Measurements from ENCODE around the gene SOX13. TPM values are rescaled to one million over a fixed set of nuclear protein-coding genes. Genes with fewer than 3 reads are reported as not detected.
"Not testable (repeated sequence)": the region's sequence is repeated elsewhere in the genome, so short reads cannot be mapped to it uniquely, and the experiment has no call there.

Gene SOX13
- total RNA-seq, 4 donors from 2014 or later: 15.7 to 139 (median 37.9) TPM

DNA sequence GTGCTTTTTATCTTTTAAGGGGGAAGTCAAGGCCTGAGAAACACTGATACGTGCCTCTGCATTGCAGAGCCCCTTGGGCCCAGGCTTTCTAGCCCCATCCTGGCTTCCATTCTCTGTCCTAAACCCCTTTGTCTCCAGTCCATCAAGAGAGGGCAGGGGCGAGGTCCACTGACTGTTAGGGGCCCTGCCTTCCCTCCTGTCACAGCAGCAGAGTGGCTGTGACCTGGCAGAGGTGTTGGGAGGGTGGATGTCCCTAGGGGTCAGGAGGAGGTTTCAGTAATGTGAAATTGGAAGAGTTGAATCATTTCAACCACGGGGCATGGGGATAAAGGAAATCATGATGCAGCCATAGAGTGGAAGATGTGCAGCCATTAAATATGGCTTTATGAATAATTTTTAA lies 24.0 kb downstream of the SOX13 start:
- H3K27ac ChIP-seq: peak overlapping the region in 1 of 2 donors; percentile 30
- no peaks in the 10 kb centered on the region for H3K9me3 ChIP-seq
- no peaks in the 10 kb centered on the region for H3K36me3 ChIP-seq
- intact Hi-C loops (cut with DNase I; ENCODE audit: low total_unique reads): no loop called here
- H3K4me1 ChIP-seq: peaks cover 11 to 24% of the 10 kb centered on the region in 2 donors
- H3K4me3 ChIP-seq: no peak overlapping the region
- DNase-seq: no peak
- TF ChIP-seq CTCF (IDR thresholded peaks at IDR 0.05): no peak
- no peak for TF ChIP-seq POLR2A (IDR thresholded peaks at IDR 0.05)
- H3K27me3 ChIP-seq: no peaks in the 10 kb centered on the region

DNA sequence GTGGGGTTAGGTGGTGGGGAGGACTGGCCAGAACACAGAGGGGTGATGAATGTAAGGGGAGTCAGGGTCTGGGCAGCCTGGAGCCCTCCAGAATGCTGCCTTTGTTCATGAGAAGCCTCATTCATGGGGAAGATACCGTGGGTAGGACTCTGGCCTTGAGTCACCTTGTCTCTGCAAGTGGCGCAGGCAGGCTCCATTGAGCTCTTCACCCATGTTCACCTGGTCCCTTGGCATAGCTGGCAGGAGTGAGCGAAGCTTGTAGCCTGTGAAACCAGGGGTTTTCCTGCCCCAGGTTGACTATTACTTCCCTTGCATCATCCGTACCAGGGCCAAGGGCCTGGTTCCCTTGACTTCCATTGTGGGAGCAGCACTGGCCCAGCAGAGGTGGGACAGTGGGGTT lies 25.8 kb downstream of the SOX13 start:
- Histone ChIP-seq H3K27ac (no peak overlapping the region), H3K36me3 (no peaks in the 10 kb centered on the region), H3K27me3 (no peaks in the 10 kb centered on the region), H3K4me3 (no peak overlapping the region), H3K9me3 (no peaks in the 10 kb centered on the region), H3K4me1 (peaks cover 21 to 22% of the 10 kb centered on the region in 2 donors)
- no peak for DNase-seq
- intact Hi-C loops (cut with DNase I; ENCODE audit: low total_unique reads): no loop called here
- no peak for TF ChIP-seq CTCF (IDR thresholded peaks at IDR 0.05)
- no peak for TF ChIP-seq POLR2A (IDR thresholded peaks at IDR 0.05)

DNA sequence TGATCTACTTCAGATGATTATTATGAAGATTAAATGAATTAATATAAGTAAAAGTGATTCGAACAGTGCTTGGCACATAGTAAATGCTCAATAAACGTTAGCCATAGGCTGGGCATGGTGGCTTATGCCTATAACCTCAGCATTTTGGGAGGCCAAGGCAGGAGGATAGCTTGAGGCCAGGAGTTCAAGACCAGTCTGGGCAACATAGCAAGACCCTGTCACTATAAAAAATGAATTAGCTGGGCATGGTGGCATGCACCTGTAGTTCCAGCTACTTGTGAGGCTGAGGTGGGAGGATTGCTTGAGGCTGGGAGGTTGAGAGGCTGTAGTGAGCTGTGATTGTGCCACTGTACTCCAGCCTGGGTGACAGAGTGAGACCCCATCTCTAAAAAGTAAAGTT lies 26.8 kb downstream of the SOX13 start:
- DNase-seq; H3K27ac ChIP-seq; H3K36me3 ChIP-seq; H3K9me3 ChIP-seq; H3K27me3 ChIP-seq; H3K4me3 ChIP-seq; intact Hi-C loops (cut with DNase I; ENCODE audit: low total_unique reads): not testable (repeated sequence)
- peaks cover 21 to 27% of the 10 kb centered on the region in 2 donors for H3K4me1 ChIP-seq

DNA sequence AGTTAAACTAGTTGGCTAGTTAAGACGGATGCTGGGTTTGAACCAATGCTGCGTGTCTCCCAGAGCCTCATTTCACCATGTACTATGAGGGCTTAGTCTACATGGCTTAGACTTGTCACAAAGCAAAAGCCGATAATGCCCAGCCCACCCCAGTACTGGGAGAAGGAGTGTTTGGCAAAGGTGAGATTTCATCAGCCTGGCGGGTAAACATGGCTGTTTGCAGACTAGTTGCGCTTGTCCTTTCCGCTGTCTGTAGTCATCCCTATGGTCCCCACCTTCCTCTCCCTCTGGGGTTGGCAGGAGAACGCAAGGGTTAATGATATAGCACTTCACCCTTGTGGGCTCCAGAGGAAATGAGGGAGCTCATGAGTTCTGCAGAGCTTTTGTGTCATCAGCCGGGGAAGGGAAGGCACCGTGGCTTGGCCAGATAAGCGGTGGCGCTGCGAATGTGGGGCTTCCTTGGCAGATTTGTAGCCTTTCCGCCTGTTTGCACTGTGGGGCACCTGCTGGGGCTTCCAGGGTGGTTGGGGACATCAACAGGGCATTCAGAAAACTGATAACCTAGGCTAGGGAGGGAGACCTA lies 29.2 kb downstream of the SOX13 start:
- peak overlapping the region; percentile 40 to 52 for H3K27ac ChIP-seq
- no peaks in the 10 kb centered on the region for H3K9me3 ChIP-seq
- peaks cover 16 to 20% of the 10 kb centered on the region in 2 donors for H3K4me1 ChIP-seq
- intact Hi-C loops (cut with DNase I; ENCODE audit: low total_unique reads): no loop called here
- no peaks in the 10 kb centered on the region for H3K27me3 ChIP-seq
- DNase-seq: no peak
- H3K36me3 ChIP-seq: no peaks in the 10 kb centered on the region
- no peak overlapping the region for H3K4me3 ChIP-seq
- no peak for TF ChIP-seq CTCF (IDR thresholded peaks at IDR 0.05)
- no peak for TF ChIP-seq POLR2A (IDR thresholded peaks at IDR 0.05)

DNA sequence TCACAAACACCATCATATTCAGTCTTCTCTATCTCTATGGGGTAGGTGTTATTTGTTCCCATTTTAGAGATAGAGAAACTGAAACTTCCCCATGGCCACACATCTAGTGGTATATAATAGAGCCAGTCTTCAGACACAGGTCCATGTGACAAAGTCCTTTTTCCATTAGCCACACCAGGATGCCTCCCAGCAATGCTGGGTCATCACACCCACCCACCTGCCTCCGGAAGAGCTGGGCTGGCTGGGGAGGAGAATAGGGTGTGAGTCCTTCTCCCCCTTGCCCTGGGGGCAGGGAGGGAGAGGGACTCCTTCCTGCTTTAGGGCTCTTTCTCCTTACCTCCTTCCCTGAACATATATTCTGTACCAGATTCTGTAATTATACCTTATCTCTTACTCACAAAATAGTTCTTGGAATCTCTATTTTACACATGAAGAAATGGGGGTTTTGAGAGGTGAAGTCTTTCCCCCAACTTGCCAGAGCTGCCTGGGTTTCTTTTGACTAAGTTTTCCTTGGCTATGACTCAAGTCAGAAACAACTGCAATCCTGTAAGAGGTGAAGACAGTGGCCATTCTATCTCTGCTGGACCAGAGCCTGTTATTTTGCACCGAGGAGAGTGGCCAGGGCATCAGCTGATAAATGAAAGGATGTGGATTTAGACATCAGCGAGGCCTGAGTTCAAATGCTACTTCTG lies 30.0 kb downstream of the SOX13 start:
- H3K27me3 ChIP-seq: no peaks in the 10 kb centered on the region
- DNase-seq: no peak
- TF ChIP-seq POLR2A (IDR thresholded peaks at IDR 0.05) (no peak), CTCF (IDR thresholded peaks at IDR 0.05) (no peak)
- H3K36me3 ChIP-seq: no peaks in the 10 kb centered on the region
- H3K4me1 ChIP-seq: peaks cover 16 to 26% of the 10 kb centered on the region in 2 donors
- no peak overlapping the region for H3K4me3 ChIP-seq
- intact Hi-C loops (cut with DNase I; ENCODE audit: low total_unique reads): no loop called here
- peak overlapping the region; percentile 40 to 52 for H3K27ac ChIP-seq
- no peaks in the 10 kb centered on the region for H3K9me3 ChIP-seq

Measured in uterus (tissue), 4 donors.